ENCODE data around the gene PLEKHM3. TPM values are rescaled to one million over a fixed set of nuclear protein-coding genes. Genes with fewer than 3 reads are reported as not detected.
"Not testable (repeated sequence)": the region's sequence is repeated elsewhere in the genome, so short reads cannot be mapped to it uniquely, and the experiment has no call there.

The PLEKHM3 gene
- total RNA-seq, 1 donor from 2014 or later = 6.6 TPM

DNA sequence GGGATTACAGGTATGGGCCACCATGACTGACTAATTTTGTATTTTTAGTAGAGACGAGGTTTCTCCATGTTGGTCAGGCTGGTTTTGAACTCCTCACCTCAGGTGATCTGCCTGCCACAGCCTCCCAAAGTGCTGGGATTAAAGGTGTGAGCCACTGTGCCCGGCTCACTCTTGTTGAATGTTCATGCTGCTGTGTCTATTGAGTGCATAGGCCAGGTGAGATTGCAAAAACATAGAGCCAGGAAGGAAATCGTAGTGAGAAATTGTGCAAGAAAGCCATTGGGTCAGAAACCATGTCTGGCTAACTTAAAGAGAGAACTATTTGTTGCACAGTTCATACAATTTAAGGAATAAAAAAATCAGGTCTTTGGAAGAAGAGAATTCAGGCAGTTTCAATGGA lies 210.1 kb downstream of the PLEKHM3 start:
- H3K27me3 Mint-ChIP-seq = peaks cover 3% of the 10 kb centered on the region
- intact Hi-C loops (cut with micrococcal nuclease) = no loop called here
- no peak overlapping the region for H3K27ac Mint-ChIP-seq
- no peaks in the 10 kb centered on the region for H3K4me1 Mint-ChIP-seq
- H3K9me3 Mint-ChIP-seq = no peaks in the 10 kb centered on the region
- H3K4me3 Mint-ChIP-seq = no peak overlapping the region
- no peaks in the 10 kb centered on the region for H3K36me3 Mint-ChIP-seq (ENCODE audit: low read depth)
- no peak for DNase-seq

DNA sequence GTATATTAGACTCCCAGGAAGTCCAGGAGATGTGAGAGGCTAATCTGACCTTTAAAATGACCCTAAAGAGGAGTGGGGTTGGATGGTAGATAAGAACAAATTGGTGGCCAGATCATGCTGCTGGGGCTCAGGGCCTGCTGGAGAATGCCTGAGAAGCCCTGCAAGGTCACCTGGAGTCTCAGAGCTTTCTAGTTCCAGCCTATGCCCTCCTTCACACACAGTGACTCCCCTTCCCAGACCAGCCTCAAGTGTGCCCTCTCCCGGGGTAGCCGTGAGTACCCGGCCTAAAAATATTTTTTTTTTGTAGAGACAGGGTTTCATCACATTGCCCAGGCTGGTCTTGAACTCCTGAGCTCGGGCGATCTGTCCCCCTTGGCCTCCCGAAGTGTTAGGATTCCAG lies 211.4 kb downstream of the PLEKHM3 start:
- no peak for DNase-seq
- Mint-ChIP-seq H3K4me1 (no peaks in the 10 kb centered on the region), H3K36me3 (ENCODE audit: low read depth) (no peaks in the 10 kb centered on the region)

DNA sequence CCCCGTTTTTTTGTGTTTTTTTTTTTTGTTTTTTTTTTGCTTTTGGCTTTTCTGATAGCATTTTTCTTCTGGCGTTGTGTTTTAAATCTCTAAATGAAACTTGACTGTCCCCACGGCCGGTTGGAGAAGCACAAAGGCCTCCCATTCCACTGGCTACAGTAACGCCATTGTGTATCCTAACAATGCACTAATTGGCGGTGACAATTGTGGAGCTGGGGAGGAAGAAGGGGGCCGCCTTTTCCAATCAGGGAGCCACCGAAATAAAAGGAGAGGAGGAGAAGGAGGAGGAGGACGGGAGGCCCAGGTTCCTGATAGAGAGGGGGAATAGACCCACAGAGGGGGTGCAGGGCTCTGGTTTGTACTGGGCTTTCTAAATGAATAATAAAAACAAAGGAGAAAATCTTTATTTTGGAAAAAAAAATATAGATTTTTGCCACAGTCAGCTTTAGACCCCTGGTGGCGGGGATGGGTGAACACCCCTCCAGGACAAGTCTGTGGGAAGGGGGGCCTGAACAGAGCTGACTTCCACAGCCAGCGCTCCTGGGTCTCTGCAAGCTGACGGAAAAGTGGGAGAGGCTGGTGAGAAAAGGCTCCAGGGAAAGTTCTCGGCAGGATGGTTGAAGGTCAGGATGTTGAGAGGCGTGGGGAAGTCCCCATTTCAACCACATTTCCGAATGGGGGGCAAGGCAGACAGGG lies 212.0 kb downstream of the PLEKHM3 start:
- intact Hi-C loops (cut with micrococcal nuclease) = no loop called here
- peaks cover 4% of the 10 kb centered on the region for H3K27me3 Mint-ChIP-seq
- H3K4me3 Mint-ChIP-seq = no peak overlapping the region
- no peaks in the 10 kb centered on the region for H3K4me1 Mint-ChIP-seq
- no peaks in the 10 kb centered on the region for H3K36me3 Mint-ChIP-seq (ENCODE audit: low read depth)
- no peak overlapping the region for H3K27ac Mint-ChIP-seq
- DNase-seq = no peak
- no peaks in the 10 kb centered on the region for H3K9me3 Mint-ChIP-seq

More for the DNA sequence above, 211.4 kb downstream of the PLEKHM3 start:
- intact Hi-C loops (cut with micrococcal nuclease) = no loop called here
- Mint-ChIP-seq H3K27me3 (peaks cover 4% of the 10 kb centered on the region), H3K27ac (no peak overlapping the region), H3K9me3 (no peaks in the 10 kb centered on the region), H3K4me3 (no peak overlapping the region)

DNA sequence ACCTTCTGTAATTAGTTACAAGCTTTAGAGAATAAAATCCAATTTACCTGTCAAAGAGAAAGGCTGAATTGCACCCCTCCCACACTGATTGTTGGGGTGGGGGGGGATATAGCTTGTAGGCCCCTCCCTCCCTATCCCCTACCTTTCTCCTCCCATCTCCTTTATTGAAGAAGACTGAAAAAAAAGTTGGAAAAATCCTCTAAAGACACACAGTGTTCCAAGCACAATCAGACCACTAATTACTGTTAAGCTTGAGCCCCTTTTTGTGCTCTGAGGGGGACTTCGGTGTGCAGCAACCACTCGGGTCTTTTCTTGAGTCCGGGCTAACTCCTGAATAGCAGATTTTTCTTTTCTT lies 212.6 kb downstream of the PLEKHM3 start:
- Mint-ChIP-seq H3K27ac (no peak overlapping the region), H3K4me1 (peaks cover under 1% of the 10 kb centered on the region), H3K4me3 (no peak overlapping the region), H3K9me3 (no peaks in the 10 kb centered on the region), H3K27me3 (peaks cover 4% of the 10 kb centered on the region), H3K36me3 (ENCODE audit: low read depth) (no peaks in the 10 kb centered on the region)
- DNase-seq = no peak
- intact Hi-C loops (cut with micrococcal nuclease) = no loop called here

DNA sequence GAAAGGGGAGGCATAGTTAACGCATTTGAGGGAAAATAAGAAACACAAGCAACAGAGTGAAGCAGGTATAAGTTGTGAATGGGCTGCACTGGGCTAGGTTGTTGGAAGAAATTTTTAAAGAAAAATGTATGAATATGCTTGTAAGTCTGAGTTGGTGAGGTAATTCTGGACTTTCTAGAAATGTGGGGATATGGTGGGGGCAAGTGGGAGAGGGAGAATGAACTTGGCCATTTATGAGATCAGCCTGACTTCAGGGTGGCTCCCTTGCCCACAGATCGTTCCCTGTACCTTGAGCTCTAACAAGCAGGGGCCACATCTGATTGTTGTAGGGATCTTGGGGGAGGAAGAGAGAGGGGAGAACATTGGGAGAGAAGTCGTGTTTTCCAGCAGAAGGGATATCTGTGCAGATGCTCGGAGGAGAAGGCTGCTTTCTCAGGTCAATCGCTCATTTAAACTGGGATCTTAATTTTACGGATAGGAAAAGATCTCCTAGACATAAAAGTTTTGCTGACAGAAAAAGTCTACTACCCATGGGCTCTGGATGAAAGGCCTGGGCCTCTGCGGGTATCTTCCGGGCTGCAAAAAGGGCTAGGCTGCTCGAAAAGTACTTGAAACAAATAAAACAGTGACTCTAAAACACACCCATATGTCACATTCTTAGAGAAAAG lies 213.1 kb downstream of the PLEKHM3 start:
- no peak for DNase-seq
- intact Hi-C loops (cut with micrococcal nuclease) = no loop called here

DNA sequence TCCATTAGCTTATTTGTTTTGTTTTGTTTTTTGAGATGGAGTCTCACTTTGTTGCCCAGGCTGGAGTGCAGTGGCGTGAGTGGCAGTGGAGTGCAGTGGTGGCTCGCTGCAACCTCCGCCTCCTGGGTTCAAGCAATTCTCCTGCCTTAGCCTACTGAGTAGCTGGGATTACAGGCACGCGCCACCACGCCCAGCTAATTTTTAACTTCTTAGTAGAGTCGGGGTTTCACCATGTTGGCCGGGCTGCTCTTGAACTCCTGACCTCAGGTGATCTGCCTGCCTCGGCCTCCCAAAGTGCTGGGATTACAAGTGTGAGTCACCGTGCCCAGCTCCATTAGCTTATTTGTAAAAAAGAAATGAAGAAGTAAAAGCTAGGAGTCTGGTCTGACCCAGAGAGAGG lies 213.7 kb downstream of the PLEKHM3 start:
- DNase-seq; H3K27me3 Mint-ChIP-seq; H3K4me3 Mint-ChIP-seq; H3K4me1 Mint-ChIP-seq; H3K36me3 Mint-ChIP-seq (ENCODE audit: low read depth); intact Hi-C loops (cut with micrococcal nuclease); H3K27ac Mint-ChIP-seq; H3K9me3 Mint-ChIP-seq: not testable (repeated sequence)

More for the DNA sequence above, 213.1 kb downstream of the PLEKHM3 start:
- H3K27me3 Mint-ChIP-seq = peaks cover 7% of the 10 kb centered on the region
- H3K9me3 Mint-ChIP-seq = no peaks in the 10 kb centered on the region
- H3K4me3 Mint-ChIP-seq = no peak overlapping the region
- no peaks in the 10 kb centered on the region for H3K36me3 Mint-ChIP-seq (ENCODE audit: low read depth)
- H3K4me1 Mint-ChIP-seq = peaks cover 3% of the 10 kb centered on the region
- H3K27ac Mint-ChIP-seq = no peak overlapping the region

DNA sequence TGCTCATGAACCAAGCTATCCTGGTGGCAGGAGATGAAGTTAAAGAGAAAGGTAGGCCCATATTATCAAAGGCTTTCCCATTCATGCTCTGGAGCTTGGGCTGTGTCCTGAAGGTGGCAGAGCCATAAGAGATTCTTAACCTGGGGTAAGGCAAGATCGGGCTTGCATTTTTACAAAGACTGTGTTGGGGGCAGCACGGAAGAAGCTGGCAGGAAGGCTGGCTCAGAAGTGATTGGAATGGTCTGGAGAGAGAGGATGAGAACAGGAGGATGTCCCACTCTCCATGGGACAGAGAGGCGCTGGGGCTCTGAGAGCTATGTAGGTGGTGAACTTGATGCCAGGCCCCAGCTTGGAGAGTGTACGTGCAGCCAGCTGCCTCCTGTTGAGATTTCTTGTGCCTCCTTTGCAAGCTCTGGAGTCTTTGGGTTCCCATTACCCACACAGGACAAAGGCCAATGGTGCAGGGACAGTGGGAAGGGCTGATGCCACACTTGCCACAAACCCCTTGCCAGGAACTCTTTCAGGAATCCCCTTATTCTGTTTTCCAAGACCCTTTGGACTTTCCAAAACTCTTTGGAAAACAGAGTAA lies 215.0 kb downstream of the PLEKHM3 start:
- Mint-ChIP-seq H3K27me3 (peaks cover 7% of the 10 kb centered on the region), H3K27ac (no peak overlapping the region), H3K4me3 (no peak overlapping the region), H3K4me1 (peaks cover 3% of the 10 kb centered on the region), H3K36me3 (ENCODE audit: low read depth) (no peaks in the 10 kb centered on the region), H3K9me3 (no peaks in the 10 kb centered on the region)
- DNase-seq = no peak
- intact Hi-C loops (cut with micrococcal nuclease) = no loop called here

DNA sequence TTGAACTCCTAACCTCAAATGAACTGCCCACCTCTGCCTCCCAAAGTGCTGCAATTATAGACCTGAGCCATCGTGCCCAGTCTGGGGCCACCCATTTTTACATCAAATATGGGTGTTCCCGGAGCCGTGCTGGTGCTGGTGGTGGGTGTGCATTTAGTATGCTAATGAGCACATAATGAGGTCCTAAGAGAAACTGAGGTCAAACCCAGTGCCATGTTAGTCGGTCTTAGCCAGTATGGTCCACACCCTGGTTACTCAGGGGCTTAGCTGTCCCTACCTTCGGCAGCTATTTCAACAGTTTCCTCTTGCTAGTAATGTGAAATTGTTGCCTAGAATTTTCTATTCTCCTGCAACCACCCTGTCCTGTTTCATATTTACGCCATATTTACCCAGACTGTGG lies 217.2 kb downstream of the PLEKHM3 start:
- Mint-ChIP-seq H3K27ac (no peak overlapping the region), H3K4me1 (peaks cover 6% of the 10 kb centered on the region), H3K36me3 (ENCODE audit: low read depth) (no peaks in the 10 kb centered on the region), H3K4me3 (no peak overlapping the region), H3K27me3 (peaks cover 7% of the 10 kb centered on the region), H3K9me3 (no peaks in the 10 kb centered on the region)
- intact Hi-C loops (cut with micrococcal nuclease) = no loop called here
- DNase-seq = no peak

DNA sequence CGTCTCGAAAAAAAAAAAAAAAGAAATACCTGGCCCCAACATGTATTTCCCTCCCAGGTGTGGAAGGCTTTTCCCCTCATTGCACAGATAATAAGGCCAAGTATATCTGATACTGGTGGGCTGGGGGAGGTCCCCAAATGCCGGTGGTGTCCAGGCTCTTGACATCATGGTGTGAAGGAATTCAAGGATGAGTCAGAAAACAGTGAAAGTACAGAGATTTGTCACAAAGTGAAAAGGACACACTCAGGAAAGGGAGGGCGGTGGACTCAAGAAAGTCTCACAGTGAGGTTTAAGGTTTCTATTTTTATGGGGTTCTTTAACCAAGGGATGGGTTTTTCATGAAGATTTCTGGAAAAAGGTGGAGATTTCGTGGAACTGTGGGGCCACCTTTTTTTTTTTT lies 217.8 kb downstream of the PLEKHM3 start:
- DNase-seq = no peak
- Mint-ChIP-seq H3K4me1 (peaks cover 6% of the 10 kb centered on the region), H3K27ac (no peak overlapping the region), H3K27me3 (peaks cover 7% of the 10 kb centered on the region), H3K4me3 (no peak overlapping the region), H3K36me3 (ENCODE audit: low read depth) (no peaks in the 10 kb centered on the region), H3K9me3 (no peaks in the 10 kb centered on the region)
- intact Hi-C loops (cut with micrococcal nuclease) = no loop called here

DNA sequence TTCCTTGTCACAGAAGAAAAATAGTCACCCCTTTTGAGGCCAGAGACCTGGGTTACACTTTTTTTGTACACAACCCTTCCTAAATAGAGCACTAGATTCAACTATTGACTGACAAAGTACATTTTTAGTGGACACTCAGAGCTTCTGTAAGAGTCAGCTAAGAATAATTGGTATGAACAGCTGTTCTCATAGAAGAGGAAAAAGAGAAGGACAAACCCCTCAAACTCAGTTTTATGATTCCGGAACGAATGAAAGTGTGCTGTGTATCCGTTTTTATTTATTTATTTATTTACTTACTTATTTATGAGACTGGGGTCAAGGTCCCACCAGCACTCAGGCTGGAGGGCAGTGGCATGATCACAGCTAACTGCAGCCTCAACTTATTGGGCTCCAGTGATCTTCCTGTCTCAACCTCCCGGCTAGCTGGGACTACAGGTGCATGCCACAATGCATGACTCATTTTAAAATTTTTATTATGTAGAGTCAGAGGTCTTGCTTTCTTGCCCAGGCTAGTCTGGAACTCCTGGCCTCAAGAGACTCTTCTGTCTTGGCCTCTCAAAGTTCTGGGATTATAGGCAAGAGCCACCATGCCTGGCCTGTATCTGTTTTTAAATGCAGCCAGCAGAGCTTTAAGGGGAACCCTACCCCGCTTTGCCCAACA lies 219.6 kb downstream of the PLEKHM3 start:
- H3K4me1 Mint-ChIP-seq = peaks cover 6% of the 10 kb centered on the region
- no peak overlapping the region for H3K4me3 Mint-ChIP-seq
- intact Hi-C loops (cut with micrococcal nuclease) = no loop called here

DNA sequence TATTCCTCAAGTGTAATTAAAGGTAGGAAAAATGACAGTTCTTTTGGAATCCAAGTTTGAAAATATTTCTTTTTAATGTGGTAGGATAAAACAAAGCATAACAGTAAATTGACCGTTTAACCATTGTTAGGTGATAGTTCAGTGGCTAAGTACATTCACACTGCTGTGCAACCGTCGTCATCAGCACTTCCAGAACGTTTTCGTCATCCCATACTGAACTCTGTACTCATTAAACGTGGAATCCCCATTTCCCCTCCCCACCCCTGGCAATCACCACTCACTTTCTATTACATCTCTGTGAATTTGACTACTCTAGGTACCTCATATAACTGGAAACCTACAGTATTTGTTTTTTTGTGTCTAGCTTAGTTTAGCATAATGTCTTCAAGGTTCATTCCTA lies 222.7 kb downstream of the PLEKHM3 start:
- Mint-ChIP-seq H3K9me3 (no peaks in the 10 kb centered on the region), H3K4me1 (peaks cover 6% of the 10 kb centered on the region), H3K4me3 (no peak overlapping the region), H3K27me3 (peaks cover 3% of the 10 kb centered on the region), H3K27ac (no peak overlapping the region), H3K36me3 (ENCODE audit: low read depth) (no peaks in the 10 kb centered on the region)
- no peak for DNase-seq
- intact Hi-C loops (cut with micrococcal nuclease) = no loop called here

More for the DNA sequence above, 219.6 kb downstream of the PLEKHM3 start:
- no peak for DNase-seq
- H3K27me3 Mint-ChIP-seq = peaks cover 5% of the 10 kb centered on the region
- H3K9me3 Mint-ChIP-seq = no peaks in the 10 kb centered on the region
- H3K36me3 Mint-ChIP-seq (ENCODE audit: low read depth) = no peaks in the 10 kb centered on the region
- H3K27ac Mint-ChIP-seq = no peak overlapping the region

DNA sequence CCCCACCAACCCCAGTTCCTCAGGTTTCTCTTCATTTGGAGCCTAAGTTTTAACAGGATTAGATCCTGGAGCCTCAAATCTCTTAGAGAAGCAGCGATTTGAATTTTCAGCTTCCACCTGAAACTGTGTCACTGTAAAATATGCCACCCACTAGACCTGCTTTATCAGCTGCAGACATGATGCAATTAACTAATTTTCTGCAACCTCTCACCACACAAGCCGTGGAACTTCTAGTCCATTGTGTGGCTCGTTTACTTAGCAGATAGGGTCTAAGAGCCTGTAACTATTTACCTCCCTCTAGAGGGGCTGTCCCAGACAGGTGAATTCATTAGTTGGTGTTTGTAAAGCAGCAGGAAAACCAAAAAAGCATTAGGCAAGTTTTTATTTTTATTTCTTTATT lies 224.1 kb downstream of the PLEKHM3 start:
- no peak for DNase-seq
- Mint-ChIP-seq H3K4me1 (peaks cover 3% of the 10 kb centered on the region), H3K4me3 (no peak overlapping the region), H3K27ac (no peak overlapping the region), H3K36me3 (ENCODE audit: low read depth) (no peaks in the 10 kb centered on the region), H3K27me3 (no peaks in the 10 kb centered on the region), H3K9me3 (no peaks in the 10 kb centered on the region)
- intact Hi-C loops (cut with micrococcal nuclease) = no loop called here

DNA sequence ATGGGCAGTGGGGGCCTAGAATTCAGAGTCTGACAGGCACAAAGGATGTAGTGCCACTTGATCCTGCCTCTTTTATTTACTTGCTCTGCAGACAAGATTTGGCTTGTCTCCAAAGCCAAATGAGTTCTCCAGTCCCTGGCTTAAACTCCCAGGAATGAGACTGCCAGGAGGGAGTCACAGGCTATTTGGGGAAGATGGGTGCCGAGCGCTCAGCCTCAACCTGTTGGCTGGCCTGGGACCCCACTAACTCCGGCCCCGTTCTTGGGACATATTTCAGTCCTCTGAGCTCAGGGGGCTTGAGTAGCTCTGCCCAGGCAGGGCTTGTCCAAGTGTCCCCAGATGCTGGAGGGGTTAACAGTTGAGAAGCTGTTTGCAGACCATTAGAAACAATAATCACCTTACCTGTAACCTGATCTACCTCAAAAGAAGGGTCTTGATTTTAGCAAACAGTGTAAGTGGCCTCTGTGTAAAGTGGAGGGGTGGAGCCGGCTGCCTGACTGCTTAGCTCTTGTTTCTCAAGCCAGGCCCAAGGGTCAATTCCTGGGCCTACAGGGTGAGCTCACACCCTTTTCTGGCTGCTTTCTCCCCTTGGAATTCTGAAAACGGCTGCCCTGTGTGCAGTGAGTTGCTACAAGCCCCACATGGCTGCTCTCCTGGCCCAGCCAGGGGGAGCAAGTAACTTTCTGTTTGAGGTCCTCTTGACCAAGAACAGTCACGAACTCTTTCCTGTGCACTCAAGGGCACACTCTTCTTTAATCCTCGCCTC lies 228.6 kb downstream of the PLEKHM3 start:
- Mint-ChIP-seq H3K9me3 (no peaks in the 10 kb centered on the region), H3K36me3 (ENCODE audit: low read depth) (no peaks in the 10 kb centered on the region), H3K27me3 (no peaks in the 10 kb centered on the region), H3K4me3 (no peak overlapping the region), H3K27ac (no peak overlapping the region), H3K4me1 (no peaks in the 10 kb centered on the region)
- DNase-seq = no peak
- intact Hi-C loops (cut with micrococcal nuclease) = no loop called here

All from activated CD4-positive, alpha-beta T cell treated with anti-CD3 and anti-CD28 coated beads, Interleukin-2, amount 10 ng/mL, durations not matched to agents 24 days and 14 days (primary cell).